ENCODE data around the gene ZMYND19. TPM values are rescaled to one million over a fixed set of nuclear protein-coding genes. Genes with fewer than 3 reads are reported as not detected.
A peak's percentile ranks its signal among the peaks of the same experiment; 100 is the strongest.
"Not testable (repeated sequence)": the region's sequence is repeated elsewhere in the genome, so short reads cannot be mapped to it uniquely, and the experiment has no call there.

Gene ZMYND19
- total RNA-seq, 2 donors from 2014 or later: 14.4 to 36.0 TPM

DNA sequence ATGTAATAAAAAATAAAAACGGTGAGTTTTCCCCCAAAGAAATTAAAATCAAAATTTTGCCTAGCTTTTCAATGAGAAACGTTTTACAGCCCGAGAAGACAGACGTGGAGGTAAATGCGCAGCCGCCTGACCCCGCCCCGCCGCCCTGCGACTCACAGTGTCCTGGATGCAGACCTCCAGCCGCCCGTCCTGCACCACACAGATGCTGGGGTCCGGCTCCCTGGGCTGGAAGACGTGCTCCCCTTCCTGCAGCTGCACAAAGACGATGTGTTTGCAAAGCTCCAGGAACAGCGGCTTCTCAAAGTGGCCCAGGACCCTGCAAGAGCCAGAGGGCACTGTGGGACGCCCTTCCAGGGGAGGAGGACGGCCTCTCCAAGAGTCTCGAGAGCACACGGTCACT is 47.8 kb downstream of the ZMYND19 start:
- no peak for DNase-seq
- intact Hi-C loops (cut with DNase I): no loop called here

DNA sequence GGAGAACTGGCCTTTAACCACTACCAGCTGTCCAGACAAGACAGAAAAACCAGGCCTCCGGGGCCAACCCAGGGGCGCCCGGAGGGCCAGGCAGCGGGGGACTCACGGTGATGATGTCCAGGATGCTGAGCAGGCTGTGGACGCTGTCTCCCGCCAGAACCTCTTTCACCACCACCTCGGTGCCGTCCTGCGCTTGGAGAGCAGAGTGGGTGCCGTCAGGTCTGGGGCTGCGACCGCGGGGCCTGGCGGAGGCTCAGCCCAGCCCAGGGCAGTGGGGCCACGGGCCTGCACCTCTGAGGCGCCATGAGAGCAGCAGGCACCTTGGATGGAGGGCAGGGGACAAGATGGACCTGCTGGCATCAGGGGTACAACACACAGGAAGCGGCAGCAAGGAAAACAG is 49.8 kb downstream of the ZMYND19 start:
- no peaks in the 10 kb centered on the region for H3K4me1 ChIP-seq
- no peak overlapping the region for H3K9ac ChIP-seq (ENCODE audit: low read depth in 2 of 2, low read length in 2 of 2)
- intact Hi-C loops (cut with DNase I): no loop called here
- no peak for TF ChIP-seq CTCF (IDR thresholded peaks at IDR 0.05)
- no peak for DNase-seq
- no peak overlapping the region for H3K4me3 ChIP-seq
- no peaks in the 10 kb centered on the region for H3K9me3 ChIP-seq
- no peaks in the 10 kb centered on the region for H3K36me3 ChIP-seq
- no peak overlapping the region for H3K27ac ChIP-seq
- no peaks in the 10 kb centered on the region for H3K27me3 ChIP-seq

More for the DNA sequence above, 47.8 kb downstream of the ZMYND19 start:
- no peak for TF ChIP-seq CTCF (IDR thresholded peaks at IDR 0.05)
- no peak overlapping the region for H3K4me3 ChIP-seq
- H3K27ac ChIP-seq: no peak overlapping the region
- H3K4me1 ChIP-seq: no peaks in the 10 kb centered on the region
- H3K36me3 ChIP-seq: no peaks in the 10 kb centered on the region
- no peaks in the 10 kb centered on the region for H3K9me3 ChIP-seq
- no peak overlapping the region for H3K9ac ChIP-seq (ENCODE audit: low read depth in 2 of 2, low read length in 2 of 2)
- no peaks in the 10 kb centered on the region for H3K27me3 ChIP-seq

DNA sequence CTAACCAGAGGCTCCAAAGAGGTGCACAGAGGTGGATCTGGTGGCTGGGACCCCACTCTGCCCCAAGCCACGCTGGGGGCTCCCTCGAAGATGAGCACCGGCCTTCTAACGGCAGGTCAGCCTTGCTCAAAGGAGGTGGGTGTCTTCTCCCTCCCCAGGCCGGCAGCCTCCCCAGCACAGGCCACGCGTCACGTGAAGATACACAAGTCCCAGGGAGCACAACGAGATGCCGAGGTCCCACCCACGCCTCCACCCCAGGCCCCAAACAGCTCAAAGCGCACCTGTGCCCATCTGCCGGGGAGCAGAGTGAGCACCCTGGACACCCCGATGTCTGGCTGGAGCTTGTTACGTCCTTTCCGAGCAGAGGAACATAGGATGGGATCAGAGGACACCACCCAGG is 52.3 kb downstream of the ZMYND19 start:
- no peak for TF ChIP-seq CTCF (IDR thresholded peaks at IDR 0.05)
- no peaks in the 10 kb centered on the region for H3K9me3 ChIP-seq
- no peak overlapping the region for H3K4me3 ChIP-seq
- H3K27me3 ChIP-seq: no peaks in the 10 kb centered on the region
- no peak overlapping the region for H3K9ac ChIP-seq (ENCODE audit: low read depth in 2 of 2, low read length in 2 of 2)
- intact Hi-C loops (cut with DNase I): no loop called here
- DNase-seq: no peak
- no peaks in the 10 kb centered on the region for H3K36me3 ChIP-seq
- H3K4me1 ChIP-seq: peaks cover 6% of the 10 kb centered on the region
- no peak overlapping the region for H3K27ac ChIP-seq

DNA sequence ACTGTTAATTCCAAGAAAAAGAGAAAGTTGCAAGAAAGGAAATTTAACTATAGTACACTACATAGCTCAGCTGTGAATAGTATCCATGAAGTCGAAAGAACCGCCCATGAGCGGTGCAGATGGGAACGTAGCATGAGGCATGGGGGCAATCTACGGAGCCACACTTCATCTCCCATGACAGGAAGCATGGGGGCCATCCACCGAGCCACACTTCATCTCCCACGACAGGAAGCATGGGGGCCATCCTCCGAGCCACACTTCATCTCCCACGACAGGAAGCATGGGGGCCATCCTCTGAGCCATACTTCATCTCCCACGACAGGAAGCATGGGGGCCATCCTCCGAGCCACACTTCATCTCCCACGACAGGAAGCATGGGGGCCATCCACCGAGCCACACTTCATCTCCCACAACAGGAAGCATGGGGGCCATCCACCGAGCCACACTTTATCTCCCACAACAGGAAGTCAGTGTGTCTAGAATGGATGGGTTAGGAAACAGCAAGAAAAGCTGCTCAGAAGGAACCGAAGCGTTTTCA is 53.6 kb downstream of the ZMYND19 start:
- DNase-seq; H3K27me3 ChIP-seq; intact Hi-C loops (cut with DNase I): not testable (repeated sequence)

GRCh38 chr9:137535120-137535428 is 55.2 kb downstream of the ZMYND19 start:
- DNase-seq: no peak
- no peaks in the 10 kb centered on the region for H3K27me3 ChIP-seq
- no peak overlapping the region for H3K27ac ChIP-seq
- H3K4me3 ChIP-seq: no peak overlapping the region
- intact Hi-C loops (cut with DNase I): no loop called here
- no peaks in the 10 kb centered on the region for H3K9me3 ChIP-seq
- peaks cover 6% of the 10 kb centered on the region for H3K4me1 ChIP-seq
- H3K36me3 ChIP-seq: no peaks in the 10 kb centered on the region
- H3K9ac ChIP-seq (ENCODE audit: low read depth in 2 of 2, low read length in 2 of 2): peak overlapping the region in 1 of 2 donors; percentile 34
- TF ChIP-seq CTCF (IDR thresholded peaks at IDR 0.05): no peak

More for the DNA sequence above, 53.6 kb downstream of the ZMYND19 start:
- not testable (repeated sequence) for H3K9ac ChIP-seq (ENCODE audit: low read depth in 2 of 2, low read length in 2 of 2); H3K4me3 ChIP-seq; H3K4me1 ChIP-seq; H3K36me3 ChIP-seq; H3K9me3 ChIP-seq; H3K27ac ChIP-seq

DNA sequence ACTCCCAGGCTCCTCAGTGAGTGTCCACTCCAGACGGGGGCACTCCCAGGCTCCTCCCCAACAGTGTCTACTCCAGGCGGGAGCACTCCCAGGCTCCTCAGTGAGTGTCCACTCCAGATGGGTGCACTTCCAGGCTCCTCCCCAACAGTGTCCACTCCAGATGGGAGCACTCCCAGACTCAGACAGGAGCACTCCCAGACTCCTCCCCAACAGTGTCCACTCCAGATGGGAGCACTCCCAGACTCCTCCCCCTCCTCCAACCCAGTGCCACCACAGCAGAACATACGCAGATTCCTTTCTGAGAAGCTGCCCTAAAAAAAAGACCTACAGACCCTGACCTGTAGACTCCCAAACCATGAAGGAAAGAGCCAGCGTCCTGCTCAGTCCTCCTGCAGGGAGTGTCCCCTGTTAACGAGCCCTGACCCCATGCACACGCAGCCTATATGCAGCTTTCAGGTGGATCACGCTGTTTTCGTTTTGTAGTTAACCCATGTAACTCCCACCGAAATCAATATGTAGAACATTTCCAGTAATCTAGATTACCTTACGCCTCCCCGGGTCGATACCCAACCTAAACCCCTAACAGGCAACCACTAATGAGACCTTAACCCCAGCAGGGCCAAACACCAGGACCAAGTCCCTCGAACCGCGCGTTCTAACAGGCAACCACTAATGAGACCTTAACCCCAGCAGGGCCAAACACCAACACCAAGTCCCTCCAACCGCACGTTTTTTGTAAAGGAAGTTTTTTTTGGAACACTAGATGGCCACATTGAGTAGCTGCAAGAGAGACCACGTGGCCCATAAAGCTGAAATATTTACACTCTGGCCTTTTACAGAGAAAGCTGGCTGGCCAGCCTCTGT is 55.8 kb downstream of the ZMYND19 start:
- peak; percentile 57 for TF ChIP-seq CTCF (IDR thresholded peaks at IDR 0.05)
- Histone ChIP-seq H3K4me1 (peaks cover 6% of the 10 kb centered on the region), H3K9ac (ENCODE audit: low read depth in 2 of 2, low read length in 2 of 2) (peak overlapping the region in 1 of 2 donors; percentile 34), H3K4me3 (no peak overlapping the region), H3K27me3 (no peaks in the 10 kb centered on the region), H3K9me3 (no peaks in the 10 kb centered on the region), H3K36me3 (no peaks in the 10 kb centered on the region), H3K27ac (no peak overlapping the region)
- intact Hi-C loops (cut with DNase I): no loop called here
- DNase-seq: peak; percentile 59

GRCh38 chr9:137532891-137533468 is 57.3 kb downstream of the ZMYND19 start:
- H3K27ac ChIP-seq; H3K9ac ChIP-seq (ENCODE audit: low read depth in 2 of 2, low read length in 2 of 2); H3K9me3 ChIP-seq; H3K4me3 ChIP-seq; DNase-seq; H3K27me3 ChIP-seq; H3K36me3 ChIP-seq; H3K4me1 ChIP-seq; intact Hi-C loops (cut with DNase I): not testable (repeated sequence)
